Activated CD8-positive, alpha-beta memory T cell treated with anti-CD3 and anti-CD28 coated beads, Interleukin-2, amount 50 U/mL, for 1 hour (primary cell): ENCODE measurements around the gene CCDC88B.

ENCODE experiments used
- DNase-seq: peaks from one replicate; pipeline ENCODE4 v3.0.0-alpha.2; 2020; ENCODE audit errors: extremely low read depth

The CCDC88B gene

DNA sequence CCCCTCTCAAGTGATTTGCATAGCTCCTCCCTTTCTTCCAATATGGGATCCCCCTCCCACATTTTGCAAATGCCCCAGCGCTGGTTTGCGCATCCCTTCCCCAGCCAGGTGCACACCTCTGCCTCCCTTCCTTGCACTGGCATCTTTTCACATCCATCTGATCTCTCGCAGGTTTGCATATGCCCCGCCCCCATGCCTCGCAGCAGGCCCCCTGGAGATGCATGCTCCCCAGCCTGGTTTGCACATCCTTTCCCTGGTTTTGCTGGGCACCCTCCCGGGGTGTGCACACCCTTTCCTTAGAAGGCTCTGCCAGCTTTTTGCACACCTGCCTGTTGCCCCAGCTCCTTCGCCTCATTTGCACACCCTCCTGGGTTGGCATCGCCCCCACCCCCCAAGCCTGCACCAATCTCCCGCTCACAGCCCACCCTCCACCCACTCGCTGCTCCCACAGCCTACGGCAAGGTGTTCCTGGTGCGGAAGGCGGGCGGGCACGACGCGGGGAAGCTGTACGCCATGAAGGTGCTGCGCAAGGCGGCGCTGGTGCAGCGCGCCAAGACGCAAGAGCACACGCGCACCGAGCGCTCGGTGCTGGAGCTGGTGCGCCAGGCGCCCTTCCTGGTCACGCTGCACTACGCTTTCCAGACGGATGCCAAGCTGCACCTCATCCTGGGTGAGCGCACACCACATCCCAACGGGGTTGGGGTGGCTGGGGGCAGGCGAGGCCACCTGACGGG, 19.9 kb downstream of the CCDC88B start:
- no peak for DNase-seq

DNA sequence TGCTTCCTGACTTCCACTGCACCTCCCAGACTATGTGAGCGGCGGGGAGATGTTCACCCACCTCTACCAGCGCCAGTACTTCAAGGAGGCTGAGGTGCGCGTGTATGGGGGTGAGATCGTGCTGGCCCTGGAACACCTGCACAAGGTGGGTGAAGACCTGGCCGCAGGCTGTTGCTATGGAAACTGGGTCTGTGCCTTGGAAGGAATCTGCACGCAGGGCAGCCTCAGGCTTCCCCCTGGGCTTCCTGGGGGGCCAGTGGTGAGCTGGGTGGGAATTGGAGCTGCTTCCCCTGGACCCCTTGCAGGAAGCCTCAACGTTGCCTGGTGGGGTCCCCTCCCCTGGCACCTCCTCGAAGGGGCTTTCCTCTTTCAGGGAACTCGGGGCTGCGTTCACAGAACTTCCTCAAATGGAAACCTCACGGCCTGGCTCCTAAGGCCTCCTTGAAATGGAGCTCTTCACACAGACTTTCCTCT, 20.5 kb downstream of the CCDC88B start:
- DNase-seq = no peak

DNA sequence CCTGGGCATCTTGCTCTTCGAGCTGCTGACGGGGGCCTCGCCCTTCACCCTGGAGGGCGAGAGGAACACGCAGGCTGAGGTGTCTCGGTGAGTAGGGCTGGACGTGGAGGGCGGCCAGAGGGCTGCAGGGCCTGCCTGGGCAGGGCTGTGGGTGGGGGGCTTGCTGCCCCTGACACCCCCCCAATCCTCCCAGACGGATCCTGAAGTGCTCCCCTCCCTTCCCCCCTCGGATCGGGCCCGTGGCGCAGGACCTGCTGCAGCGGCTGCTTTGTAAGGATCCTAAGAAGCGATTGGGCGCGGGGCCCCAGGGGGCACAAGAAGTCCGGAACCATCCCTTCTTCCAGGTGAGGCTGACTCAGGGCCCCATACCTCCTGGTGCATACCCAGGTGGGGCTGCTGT, 21.7 kb downstream of the CCDC88B start:
- no peak for DNase-seq

DNA sequence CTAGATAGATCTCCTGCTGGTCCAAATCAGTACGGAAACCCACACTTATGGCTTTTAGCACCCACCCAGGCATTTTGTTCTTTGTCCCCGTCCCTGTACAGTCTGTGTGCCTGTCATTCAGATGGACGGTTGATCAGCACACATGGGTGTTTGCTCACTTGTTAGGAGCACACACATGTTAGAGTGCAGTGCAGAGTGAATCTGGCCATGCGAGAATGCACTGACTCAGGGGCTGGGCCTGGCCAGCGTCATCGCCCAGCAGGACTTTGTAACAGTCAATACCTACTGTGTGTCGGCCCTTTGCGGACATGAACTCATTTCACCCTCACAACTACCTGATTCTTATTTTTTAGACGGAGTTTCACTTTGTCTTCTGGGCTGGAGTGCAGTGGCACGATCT, 22.3 kb downstream of the CCDC88B start:
- no peak for DNase-seq

DNA sequence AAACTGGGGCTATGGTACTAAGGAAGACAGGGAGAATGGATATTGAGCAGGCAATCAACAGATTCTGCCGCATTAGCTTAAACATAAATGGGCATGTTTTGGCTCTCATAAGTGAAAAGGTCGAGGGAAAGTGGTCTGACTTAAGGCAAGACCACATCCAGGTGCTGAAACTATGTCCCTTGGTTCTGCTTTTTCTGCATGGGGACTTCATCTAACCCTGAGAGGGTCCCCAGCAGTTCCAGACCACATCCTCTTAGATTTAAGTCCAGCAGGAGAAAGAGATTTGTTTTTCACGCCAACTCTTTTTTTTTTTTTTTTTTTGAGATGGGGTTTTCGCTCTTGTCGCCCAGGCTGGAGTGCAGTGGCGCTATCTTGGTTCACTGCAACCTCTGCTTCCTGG, 24.4 kb downstream of the CCDC88B start:
- DNase-seq = no peak

DNA sequence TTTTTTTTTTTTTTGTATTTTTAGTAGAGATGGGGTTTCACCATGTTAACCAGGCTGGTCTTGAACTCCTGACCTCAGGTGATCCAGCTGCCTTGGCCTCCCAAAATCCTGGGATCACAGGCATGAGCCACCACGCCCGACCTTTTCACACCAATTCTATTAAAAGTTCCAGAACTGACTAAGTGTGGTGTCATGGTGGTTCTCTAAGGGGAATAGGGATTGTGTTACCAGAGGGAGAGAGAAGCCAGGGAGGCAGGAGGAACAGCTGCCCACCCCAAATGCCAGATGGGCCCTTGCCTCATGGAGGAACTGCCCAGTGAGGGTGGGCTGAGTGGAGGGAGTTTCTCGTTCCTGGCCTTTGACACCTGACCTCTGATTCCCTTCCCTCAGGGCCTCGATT, 24.9 kb downstream of the CCDC88B start:
- no peak for DNase-seq

DNA sequence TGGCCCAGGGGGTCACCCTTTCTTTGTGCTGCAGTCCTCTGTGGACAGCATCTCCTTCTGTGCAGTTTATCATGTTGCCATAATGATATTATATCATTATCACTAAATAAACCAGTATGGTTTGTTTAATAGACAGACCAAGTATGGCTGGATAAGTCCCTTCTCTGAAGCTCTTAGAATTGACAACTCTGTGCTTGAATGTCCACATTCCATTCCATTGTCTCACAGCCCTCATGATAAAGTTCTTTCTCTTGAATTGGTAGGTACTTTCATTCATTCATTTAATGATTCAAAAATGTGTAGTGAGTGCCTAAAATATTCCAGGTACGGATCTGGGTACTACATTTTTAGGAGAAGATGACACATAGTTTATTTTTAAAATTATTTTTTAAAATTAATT, 26.7 kb downstream of the CCDC88B start:
- no peak for DNase-seq

DNA sequence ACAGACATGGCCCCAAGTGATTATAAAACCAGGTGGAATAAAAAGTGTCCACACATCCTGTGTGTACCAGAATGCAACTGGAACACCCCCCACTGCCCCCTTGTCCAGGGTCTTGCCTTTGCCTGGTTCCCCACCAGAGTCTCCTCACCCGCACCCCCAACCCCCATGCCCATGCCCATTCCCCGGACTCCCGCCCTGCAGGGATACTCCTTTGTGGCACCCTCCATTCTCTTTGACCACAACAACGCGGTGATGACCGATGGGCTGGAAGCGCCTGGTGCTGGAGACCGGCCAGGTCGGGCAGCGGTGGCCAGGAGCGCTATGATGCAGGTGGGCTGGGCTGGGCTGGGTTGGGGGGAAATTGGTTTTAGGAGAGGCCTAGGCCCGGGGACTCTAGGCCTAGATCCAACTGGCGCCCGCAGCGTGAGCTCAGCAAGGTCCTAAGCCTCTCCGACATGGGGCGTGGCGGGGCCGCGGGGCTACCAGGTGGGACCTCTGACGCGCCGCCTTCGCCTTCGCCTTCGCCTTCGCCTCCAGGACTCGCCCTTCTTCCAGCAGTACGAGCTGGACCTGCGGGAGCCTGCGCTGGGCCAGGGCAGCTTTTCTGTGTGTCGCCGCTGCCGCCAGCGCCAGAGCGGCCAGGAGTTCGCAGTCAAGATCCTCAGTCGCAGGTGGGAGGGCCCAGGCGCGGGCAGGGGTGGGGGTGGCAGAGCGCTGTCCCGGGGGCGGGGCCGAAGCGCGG, 28.1 kb downstream of the CCDC88B start:
- DNase-seq = no peak

DNA sequence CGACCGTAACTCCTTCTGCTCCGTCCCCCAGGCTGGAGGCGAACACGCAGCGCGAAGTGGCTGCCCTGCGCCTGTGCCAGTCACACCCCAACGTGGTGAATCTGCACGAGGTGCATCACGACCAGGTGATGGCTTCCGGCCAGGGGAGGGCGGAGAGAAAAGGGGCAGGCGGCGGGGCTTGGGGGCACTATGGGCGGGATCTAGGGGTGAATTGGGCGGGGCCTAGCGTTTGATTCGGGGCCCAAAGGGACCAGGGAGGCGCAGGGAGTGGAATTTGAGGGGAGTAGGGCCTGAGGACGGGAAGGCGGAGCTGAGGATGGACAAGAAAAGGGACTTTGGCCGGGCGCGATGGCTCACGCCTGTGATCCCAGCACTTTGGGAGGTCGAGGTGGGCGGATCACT, 28.7 kb downstream of the CCDC88B start:
- DNase-seq = no peak

DNA sequence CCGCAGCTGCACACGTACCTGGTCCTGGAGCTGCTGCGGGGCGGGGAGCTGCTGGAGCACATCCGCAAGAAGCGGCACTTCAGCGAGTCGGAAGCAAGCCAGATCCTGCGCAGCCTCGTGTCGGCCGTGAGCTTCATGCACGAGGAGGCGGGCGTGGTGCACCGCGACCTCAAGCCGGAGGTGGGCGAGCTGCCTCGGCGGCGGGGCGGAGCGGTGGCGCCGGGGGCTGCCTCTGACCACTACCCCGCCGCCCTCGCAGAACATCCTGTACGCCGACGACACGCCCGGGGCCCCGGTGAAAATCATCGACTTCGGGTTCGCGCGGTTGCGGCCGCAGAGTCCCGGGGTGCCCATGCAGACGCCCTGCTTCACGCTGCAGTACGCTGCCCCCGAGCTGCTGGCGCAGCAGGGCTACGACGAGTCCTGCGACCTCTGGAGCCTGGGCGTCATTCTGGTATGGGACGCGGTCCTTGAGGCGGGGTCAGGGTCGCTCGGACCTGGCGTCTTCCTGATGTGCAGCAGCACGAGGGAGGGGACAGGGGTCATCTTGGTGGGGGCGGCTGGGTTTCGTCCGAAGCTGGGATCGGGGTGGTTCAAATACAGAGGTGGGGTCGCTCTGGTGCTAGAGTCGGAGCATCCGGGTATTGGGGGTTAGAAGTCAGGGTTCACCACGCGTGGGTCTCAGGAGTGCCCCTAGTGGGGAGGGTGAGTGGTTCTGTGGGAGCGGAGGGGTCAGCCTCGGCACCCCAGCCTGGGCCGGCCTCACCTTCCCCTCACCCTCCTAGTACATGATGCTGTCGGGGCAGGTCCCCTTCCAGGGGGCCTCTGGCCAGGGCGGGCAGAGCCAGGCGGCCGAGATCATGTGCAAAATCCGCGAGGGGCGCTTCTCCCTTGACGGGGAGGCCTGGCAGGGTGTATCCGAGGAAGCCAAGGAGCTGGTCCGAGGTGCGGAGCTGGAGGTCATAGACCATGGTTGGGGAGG, 29.7 kb downstream of the CCDC88B start:
- no peak for DNase-seq

DNA sequence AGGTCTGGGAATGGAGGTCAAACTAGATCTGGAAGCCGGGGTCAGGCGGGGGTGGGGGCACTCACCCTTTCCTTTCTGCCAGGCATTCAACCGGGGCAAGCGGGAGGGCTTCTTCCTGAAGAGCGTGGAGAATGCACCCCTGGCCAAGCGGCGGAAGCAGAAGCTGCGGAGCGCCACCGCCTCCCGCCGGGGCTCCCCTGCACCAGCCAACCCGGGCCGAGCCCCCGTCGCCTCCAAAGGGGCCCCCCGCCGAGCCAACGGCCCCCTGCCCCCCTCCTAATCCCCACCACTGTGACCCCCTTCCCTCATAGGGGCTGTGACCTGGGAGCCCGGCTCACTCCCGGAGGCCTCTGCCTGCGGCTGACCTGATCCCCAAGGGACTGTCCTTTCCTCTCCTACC, 31.2 kb downstream of the CCDC88B start:
- no peak for DNase-seq

DNA sequence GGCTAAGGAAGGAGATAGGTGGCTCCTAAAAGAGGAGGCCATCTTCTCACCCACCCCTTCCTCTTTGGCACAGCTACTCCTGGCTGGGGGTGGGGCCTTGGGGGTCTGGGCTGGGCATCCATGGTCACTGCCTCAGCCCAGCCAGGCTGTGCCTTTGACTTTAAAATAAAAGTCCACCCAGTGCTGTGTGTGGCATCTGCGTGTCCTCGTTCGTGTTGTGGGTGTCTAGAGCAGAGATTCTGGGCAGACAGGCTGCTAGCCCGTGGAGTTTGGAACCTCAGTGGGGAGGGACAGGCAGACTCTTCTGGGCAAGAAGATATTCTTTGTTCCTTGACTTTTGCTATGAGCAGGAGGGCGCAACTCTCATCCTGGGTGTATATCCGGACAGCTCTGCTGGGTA, 32.0 kb downstream of the CCDC88B start:
- no peak for DNase-seq

DNA sequence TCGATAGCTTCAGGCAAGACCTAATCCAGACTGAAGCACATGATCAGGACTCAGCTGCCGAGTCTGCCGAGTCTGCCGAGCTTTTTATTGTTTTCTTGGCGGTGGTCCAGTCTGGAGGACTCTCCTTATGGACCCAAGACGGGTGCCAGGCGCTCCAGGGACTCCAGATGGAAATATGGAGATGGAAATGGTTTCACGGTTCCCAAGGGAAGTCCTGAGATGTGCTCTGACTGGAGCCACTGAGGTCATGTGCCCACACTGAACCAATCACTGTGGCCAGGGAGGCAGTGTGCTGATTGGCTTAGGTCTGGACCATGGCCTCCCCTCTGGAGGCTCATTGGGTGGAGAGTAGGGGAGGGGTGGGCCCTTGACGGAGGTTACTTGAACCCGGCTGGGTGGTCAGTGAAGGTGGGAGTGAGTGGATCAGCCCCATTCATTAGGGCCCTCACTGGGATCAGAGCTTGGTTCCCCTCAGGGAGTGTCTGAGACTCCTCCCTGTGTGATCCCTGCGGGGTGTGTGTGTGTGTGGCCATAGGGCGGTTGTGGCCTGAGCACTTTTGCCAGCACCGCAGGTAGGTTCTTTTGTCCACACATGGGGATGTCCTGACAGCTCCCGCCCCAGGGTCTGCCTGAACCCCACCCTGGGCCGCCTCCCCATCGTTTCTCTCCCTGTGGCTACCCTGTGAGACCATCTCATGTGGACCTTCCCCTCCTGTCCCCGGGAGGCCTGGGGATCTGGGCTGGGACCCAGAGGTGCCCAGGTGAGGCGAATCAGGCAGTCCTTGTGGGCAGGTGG, 33.0 kb downstream of the CCDC88B start:
- no peak for DNase-seq

DNA sequence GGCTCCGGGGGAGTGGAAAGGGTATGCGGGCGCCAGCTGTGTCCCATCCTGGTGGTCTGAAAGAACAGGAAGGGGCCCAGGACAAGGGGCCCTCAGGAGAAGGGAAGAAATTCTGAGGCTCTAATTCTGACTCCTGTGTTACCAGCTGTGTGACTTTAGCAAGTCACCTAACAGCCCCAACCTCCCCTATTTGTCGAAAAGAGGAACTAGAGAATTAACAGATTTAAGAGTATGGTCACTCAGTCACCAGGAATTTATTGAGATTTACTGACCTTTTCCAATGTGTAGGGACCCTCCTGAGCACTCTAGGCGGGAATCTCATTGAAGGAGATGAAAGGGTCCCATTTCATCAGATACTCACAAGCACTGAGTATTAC, 33.6 kb downstream of the CCDC88B start:
- no peak for DNase-seq

DNA sequence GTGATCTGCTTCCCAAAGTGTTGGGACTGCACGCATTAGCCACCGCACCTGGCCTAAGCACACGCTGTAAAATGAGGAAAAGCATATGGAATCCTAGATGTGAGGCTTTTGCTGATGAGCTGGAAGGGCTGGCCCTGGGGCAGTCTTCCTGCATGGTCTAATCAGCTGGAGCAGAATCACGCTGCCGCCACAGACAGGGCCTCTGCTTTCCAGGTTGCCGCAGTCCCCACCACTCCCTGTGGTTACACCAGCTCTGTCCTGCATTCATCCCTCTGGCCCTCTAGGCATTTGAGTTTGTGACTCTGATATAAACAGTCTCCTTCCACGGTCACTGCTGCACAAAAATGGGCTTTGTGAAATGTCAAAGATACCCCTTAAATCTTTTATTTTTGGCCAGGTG, 36.1 kb downstream of the CCDC88B start:
- no peak for DNase-seq

DNA sequence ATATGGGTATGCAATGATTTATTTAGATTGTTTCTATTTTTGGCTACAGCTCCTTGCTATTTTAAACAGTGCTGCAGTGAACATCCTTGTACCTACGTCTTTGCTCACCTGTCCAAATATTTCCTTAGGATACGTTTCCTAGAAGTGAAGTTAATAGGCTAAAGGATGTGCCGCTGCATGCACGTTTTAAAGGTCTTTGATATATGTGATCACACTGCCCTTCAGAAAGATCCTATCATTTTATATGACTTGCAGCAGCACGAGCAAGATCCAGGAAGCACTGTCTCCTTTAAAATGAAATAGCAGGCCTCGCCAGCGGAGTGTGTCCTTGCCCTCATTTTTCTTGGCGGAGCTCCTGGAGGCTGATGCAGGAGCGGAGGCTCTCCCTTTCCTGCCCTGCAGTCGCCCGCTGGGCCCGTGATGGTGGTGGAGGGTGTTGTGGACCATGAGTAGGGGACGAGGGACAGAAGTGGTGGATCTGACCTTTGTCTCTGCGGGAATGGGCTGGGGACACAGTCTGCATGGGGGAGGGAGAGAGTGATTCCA, 38.4 kb downstream of the CCDC88B start:
- DNase-seq = no peak

DNA sequence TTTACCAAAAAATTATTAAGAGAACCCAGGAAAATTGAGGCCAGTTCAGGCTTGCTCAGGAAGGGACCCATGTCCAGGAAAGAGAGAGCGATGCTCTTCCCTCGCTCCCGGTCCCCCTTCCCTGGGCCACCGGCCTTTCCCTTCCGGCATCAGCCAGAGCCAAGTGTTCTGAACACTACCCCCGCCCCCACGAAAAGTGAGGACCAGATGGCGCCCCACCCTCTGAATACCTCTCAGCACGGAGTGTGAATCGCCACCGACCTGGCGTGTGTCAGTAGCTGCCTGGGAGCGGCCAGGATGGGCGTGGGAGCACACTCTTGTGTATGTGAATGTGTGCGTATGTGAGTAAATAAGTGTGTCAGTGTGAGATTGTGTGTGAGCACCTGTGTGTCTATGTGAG, 39.2 kb downstream of the CCDC88B start:
- no peak for DNase-seq

DNA sequence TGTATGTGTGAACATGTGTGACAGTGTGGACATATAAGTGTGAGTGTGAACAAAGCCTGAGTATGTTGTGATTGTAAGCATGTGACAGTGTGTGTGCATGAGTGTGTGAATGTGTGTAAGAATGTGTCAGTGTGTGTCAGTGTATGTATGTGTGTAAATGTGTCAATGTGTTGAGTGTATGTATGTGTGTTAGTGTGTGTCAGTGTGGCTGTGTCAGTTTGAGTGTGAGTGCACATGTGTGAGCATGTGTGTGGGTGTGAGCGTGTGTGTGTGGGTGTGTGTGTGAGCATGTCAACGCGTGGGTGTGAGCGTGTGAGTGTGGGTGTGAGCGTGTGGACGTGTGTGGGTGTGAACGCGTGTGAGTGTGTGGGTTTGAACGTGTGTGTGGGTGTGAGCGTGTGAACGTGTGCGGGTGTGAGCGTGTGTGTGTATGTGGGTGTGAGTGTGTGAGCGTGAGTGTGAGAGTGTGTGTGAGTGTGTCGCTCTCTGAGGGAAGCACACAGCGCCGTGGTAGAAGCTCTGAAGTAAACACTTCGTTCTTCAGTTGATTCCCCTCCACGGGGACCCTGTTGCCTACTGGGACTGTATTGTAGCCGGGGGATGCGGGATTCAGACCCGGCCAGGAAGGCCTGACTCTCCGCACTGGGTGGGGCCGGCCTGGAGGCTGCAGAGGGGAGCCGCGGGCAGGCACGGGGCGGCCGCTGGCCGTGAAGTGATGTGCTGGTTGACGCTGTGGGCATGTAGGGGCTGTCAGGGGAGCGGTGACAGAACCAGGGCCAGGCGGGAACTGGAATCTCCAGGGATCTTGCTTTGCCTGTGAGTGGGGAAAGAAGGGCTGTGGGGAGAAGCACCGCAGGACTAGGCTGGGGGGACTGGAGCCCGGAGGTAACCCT, 40.1 kb downstream of the CCDC88B start:
- DNase-seq = no peak

DNA sequence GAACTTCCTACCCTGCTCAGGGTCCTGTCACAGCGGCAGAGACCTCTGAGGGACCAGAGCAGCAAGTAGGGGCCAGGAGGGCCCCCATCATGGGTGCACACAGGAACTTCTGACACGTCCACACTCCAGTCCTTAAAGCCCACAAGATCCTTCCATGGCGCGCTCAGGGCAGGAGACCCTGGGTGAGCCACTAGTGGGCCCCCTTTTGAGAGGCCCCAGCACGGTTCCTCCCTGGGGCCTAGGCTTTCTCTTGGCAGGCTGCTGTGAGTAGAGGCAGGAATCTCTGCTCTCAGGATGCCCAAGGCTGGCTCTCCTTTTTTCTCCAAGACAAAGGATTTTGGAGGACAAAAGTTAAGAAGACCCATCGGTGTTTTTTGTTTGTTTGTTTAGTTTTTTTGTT, 41.3 kb downstream of the CCDC88B start:
- DNase-seq = no peak

DNA sequence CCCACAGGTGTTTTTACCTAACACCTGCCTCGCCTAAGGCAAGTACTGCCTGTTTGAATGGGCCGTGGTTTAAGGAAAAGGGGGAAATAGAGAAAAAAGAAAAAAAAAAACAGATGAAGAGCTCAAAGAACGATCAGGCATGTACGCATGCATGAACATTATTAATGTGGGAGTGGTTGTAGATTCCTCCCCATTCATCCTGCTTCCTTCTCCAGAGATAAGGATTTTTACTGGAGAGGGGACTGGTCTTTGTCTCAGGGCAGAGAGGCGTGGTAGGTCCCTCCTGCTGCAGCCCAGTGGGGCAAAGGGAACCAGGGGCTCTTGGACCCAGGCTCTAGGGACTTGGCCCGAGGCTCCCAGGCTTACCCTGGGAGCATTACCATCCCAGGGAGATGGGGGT, 42.0 kb downstream of the CCDC88B start:
- DNase-seq = no peak
